GM19372 (cell line): Measurements from ENCODE around the gene RAB33B.
"Not testable (repeated sequence)": the region's sequence is repeated elsewhere in the genome, so short reads cannot be mapped to it uniquely, and the experiment has no call there.

Experiments used
- ATAC-seq: cut with Tn5 transposase; IDR thresholded peaks from one replicate; pipeline ENCODE4 v1.9.1; 2021; ENCODE audit warnings: mild to moderate bottlenecking, low read depth, moderate library complexity; ENCODE audit not compliant: unreplicated experiment

The RAB33B gene

GRCh38 chr4:139461022-139461628 lies 7.2 kb downstream of the RAB33B start:
- ATAC-seq = no peak

- ATAC-seq = not testable (repeated sequence)
Observed at GRCh38 chr4:139464512-139464911, 10.6 kb downstream of the RAB33B start.

DNA sequence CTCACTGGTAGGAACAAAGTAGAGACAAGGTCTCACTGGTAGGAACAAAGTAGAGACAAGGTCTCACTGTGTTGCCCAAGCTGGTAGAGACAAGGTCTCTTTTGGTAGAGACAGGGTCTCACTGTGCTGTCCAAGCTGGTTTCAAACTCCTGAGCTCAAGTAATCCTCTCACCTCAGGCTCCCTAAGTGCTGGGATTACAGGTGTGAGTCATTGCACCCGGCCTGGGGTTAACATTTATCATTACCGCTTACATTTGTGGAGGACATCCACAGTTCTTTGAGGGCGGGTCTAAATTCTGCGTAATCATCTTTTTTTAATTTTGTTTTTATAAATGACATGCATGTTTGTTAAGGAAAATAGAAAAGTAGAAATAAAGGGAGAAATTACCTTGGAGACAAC lies 12.0 kb downstream of the RAB33B start:
- no peak for ATAC-seq

DNA sequence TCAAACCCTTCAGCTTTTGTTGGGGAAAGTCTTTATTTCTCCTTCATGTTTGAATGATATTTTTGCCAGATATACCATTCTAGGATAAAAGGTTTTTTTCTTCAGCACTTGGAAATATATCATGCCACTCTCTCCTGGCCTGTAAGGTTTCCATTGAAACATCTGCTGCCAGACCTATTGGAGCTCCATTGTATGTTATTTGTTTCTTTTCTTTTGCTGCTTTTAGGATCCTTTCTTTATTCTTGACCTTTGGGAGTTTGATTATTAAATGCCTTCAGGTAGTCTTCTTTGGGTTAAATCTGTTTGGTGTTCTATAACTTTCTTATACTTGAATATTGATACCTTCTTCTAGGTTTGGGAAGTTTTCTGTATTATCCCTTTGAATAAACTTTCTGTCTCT lies 14.8 kb downstream of the RAB33B start:
- not testable (repeated sequence) for ATAC-seq

DNA sequence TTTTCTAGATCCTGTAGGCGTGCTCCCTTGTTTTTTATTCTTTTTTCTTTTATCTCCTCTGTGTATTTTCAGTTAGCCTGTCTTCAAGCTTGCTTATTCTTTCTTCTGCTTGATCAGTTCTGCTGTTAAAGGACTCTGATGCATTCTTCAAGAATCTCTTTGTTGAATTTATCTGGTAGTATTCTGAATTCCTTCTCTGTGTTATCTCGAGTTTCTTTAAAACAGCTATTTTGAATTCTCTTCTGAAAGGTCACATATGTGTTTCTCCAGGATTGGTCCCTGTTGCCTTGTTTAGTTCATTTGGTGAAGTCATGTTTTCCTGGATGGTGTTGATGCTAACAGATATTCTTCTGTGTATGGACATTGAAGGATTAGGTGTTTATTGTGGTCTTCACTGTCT lies 15.3 kb downstream of the RAB33B start:
- ATAC-seq = no peak

- ATAC-seq = no peak
Observed at GRCh38 chr4:139469869-139470268, 15.9 kb downstream of the RAB33B start.

DNA sequence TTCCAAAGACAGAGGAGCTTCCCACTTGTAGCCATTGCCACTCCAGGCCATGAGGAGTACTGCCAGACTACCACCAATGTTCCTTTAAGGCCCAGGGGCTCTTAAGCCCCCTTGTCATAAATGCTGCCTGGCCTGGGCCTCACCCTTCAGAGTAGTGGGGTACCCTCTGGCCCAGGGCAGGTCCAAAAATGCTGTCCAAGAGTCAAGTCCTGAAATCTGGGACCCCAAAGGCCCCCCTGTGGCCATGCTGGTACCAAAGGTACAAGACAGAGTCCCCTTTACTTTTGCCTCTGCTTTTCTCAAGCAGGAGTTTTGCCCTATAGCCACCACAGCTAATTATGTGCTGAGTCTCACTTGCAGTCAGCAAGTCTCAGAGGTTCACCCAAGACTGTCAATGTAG lies 16.4 kb downstream of the RAB33B start:
- ATAC-seq = no peak

- no peak for ATAC-seq
Observed at GRCh38 chr4:139470997-139471665, 17.2 kb downstream of the RAB33B start.

- ATAC-seq = no peak
Observed at GRCh38 chr4:139472852-139473251, 18.9 kb downstream of the RAB33B start.

DNA sequence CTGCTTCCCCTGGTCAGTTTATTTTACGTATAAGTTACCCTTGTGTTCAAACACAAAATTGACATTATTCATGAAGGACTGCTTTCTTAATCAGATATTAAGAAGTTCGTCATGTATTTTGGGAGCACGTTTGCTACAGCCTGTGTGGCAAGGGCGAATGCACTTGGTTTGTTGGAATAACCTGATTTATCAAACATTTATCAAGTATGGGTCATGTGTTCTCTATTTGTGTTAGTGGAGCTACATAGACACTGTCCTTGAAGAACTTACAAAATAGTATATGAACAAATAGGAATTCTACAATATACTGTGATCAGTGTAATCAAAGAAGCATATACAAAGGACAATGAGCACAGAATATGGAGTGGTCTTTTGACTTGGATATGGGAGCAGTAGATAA lies 22.4 kb downstream of the RAB33B start:
- no peak for ATAC-seq

GRCh38 chr4:139481465-139481864 lies 27.5 kb downstream of the RAB33B start:
- no peak for ATAC-seq

- ATAC-seq = no peak
Observed at GRCh38 chr4:139483000-139483399, 29.1 kb downstream of the RAB33B start.

DNA sequence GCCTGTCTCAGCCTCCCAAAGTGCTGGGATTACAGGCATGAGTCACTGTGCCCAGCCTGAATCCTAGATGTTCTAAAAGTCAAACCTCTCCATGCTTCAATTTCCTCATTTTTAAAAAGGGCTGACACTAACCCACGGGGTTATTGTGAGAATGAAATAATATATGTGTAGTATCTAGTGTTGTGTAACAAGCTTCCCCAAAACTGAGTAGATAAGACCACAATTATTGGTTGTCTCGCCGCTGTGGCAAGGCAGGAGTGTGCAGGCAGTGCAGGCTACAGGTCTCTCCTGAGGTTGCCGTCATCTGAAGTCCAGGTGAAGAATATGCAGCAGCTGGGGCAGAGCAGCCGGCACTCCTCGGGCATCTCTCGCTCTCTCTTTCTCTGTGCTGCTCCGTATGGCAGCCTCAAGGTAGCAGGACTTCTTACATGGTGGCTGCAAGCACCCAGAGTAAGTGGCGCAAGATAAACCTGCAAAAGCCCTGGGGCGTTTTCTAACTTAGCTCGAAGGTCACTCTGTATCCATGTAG lies 30.9 kb downstream of the RAB33B start:
- no peak for ATAC-seq

DNA sequence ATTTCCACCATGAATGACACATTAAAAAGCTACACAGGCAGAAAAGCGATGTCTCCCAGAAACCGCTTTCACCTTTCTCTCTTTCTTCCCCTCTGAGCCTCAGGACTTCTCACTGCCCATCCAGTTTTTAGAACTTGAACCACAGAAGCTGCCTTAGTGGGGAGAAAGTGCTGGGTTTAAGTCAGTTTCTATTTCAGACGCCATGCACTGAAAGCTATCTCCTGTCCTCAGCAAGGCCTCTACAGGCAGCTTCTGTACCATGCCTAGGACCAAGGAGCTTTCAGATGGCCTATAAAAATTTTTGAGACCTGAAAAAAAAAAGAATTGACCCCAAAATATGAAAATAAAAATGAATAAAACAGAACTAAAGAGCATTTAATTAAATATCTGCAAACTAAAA lies 34.5 kb downstream of the RAB33B start:
- ATAC-seq = no peak

- ATAC-seq = no peak
Observed at GRCh38 chr4:139489638-139490037, 35.7 kb downstream of the RAB33B start.

DNA sequence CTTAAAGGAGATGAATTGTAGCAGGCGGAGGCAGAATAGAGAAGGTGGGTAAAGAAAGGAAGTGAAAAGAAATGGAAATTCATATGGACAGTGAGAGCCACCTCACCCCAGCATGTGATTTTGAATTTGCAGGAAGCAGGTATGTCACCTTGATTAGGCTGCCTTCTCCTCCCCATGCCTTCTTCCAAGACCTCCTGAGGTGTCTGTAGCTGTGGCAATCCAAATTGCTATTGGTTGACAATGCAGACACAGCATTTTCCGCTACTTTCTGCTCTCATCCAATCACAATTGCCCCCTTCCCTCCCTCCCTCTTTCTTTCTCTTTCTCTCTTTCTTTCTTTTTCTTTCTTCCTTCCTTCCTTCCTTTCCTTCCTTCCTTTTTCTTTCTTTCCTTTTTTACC lies 38.5 kb downstream of the RAB33B start:
- ATAC-seq = no peak

- no peak for ATAC-seq
Observed at GRCh38 chr4:139493176-139493575, 39.3 kb downstream of the RAB33B start.

GRCh38 chr4:139499186-139499585 lies 45.3 kb downstream of the RAB33B start:
- ATAC-seq = no peak

DNA sequence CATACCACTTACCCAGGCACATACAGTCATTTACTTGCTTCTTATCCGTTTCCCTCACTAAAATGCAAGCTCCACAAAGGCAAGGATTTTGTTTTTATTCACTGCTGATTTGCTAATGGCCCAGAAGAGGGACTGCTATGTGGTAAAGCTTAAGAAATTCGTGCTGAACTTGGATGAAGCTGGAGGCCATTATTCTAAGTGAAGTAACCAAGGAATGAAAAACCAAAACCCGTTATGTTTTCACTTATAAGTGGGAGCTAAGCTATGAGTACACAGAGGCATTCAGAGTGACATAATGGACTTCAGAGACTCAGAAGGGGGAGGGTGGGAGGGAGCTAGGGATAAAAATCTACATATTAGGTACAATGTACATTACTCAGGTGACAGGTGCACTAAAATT lies 47.2 kb downstream of the RAB33B start:
- ATAC-seq = no peak

- no peak for ATAC-seq
Observed at GRCh38 chr4:139501527-139501926, 47.6 kb downstream of the RAB33B start.

DNA sequence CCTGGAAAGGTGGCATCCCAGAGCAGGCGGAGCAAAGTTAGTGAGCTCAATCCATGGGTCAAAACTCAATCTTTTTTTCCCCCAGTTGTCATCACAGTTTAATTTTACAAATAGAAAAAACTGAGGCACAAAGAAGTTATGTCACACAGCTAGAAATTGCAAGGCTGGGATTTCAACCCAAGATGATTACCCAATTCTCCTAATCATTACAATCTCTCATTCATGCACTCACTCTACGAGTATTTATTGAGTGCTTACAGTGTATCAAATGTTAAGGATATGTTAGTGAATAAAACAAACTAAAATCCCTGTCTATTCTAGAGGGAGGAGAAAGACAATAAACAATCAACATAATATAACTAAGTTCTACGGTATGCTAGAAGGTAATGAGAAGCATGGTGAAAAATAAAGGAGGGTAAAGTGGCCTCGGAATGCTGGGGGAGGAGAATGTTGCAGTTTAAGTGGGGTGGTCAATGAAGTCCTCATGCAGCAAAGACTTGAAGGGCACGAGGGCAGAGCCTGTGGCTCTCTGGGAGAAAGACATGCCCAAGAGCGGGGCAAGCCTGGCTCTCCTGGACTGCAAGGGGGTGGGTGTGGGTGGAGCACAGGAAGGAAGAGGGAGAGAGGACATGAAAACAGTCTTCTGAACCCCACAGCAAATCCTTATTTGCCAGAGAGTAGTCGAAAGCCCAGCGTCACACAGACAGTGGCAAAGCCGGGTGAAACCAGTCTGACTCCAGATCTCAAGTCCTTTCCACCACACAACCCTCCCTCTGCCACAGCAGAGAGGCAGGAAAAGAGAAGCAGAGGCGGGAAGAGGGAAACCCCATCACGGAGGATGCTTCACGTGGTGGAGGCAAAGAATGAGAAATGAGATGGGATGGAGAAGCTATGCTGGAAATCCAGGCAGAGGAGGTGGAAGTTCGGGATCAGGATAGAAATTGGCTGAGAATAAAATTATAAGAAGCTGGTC lies 48.3 kb downstream of the RAB33B start:
- ATAC-seq = no peak
